GM12873 (cell line): Measurements from ENCODE around the gene OLFM2.

Experiments
- CTCF ChIP-seq: IDR thresholded peaks from 2 replicates; pipeline ENCODE4 v1.5.1; 2012; ENCODE audit warnings: low read depth, mild to moderate bottlenecking, moderate library complexity, low read length, control low read depth; ENCODE audit not compliant: insufficient read depth; ENCODE audit errors: missing control alignments

Gene OLFM2

GRCh38 chr19:9877780-9878510 is 58.4 kb downstream of the OLFM2 start:
- no peak for TF ChIP-seq CTCF

GRCh38 chr19:9875796-9876195 is 60.5 kb downstream of the OLFM2 start:
- TF ChIP-seq CTCF = no peak

- no peak for TF ChIP-seq CTCF
Measured at GRCh38 chr19:9875031-9875627, 61.2 kb downstream of the OLFM2 start.

GRCh38 chr19:9872618-9873242 is 63.6 kb downstream of the OLFM2 start:
- TF ChIP-seq CTCF = no peak

GRCh38 chr19:9871626-9872338 is 64.5 kb downstream of the OLFM2 start:
- no peak for TF ChIP-seq CTCF

- no peak for TF ChIP-seq CTCF
Measured at GRCh38 chr19:9868983-9869617, 67.2 kb downstream of the OLFM2 start.
